ENCODE measurements around the gene CPNE2. TPM values are rescaled to one million over a fixed set of nuclear protein-coding genes. Genes with fewer than 3 reads are reported as not detected.

Gene CPNE2
- total RNA-seq, 1 experiment from 2014 or later, result 43.4 TPM

- no peak for ATAC-seq
- no peak overlapping the region for H3K27ac ChIP-seq (ENCODE audit: low read length)
These were observed 10.8 kb downstream of the CPNE2 start for GRCh38 chr16:57102888-57103851.

GRCh38 chr16:57104706-57105105, 12.3 kb downstream of the CPNE2 start:
- no TSS peak for BruUV-seq (replicated peaks)
- TF ChIP-seq POLR2AphosphoS5 (IDR thresholded peaks at IDR 0.05; ENCODE audit: low read depth, low read length) (no peak), REST (IDR thresholded peaks at IDR 0.05; ENCODE audit: insufficient read depth in 1 of 2, low read depth in 2 of 2, low read length in 1 of 2) (no peak), SIN3A (IDR thresholded peaks at IDR 0.05; ENCODE audit: borderline replicate concordance, insufficient read depth, low read depth, low read length) (no peak), TCF7L2 (IDR thresholded peaks at IDR 0.05; ENCODE audit: low read depth, low read length) (no peak), CTCF (IDR thresholded peaks at IDR 0.05) (no peak)
- Histone ChIP-seq H3K27me3 (ENCODE audit: control insufficient read depth, insufficient read depth, low read length) (no peaks in the 10 kb centered on the region), H3K27ac (ENCODE audit: low read length) (no peak overlapping the region; the same call in 1 of the 2 replicates), H3K4me1 (ENCODE audit: control insufficient read depth, insufficient read depth, low read length) (peaks cover 22% of the 10 kb centered on the region), H3K9me3 (ENCODE audit: control insufficient read depth, insufficient read depth, low read depth, low read length) (no peaks in the 10 kb centered on the region), H3K4me3 (ENCODE audit: low read depth in 2 of 2, low read length in 2 of 2) (no peak overlapping the region), H3K36me3 (ENCODE audit: control insufficient read depth, insufficient read depth, low read length) (no peaks in the 10 kb centered on the region)
- DNase-seq (ENCODE audit: low read depth, low spot score) (no peak), ATAC-seq (no peak; the same call in 1 of the 2 replicates)
- POLR2A ChIA-PET, result interaction anchor here (0.7 kb wide), 1 partner anchor 183 kb away, joined by 4 read pairs; no protein-coding TSS in a partner anchor
- intact Hi-C loops (cut with micrococcal nuclease; ENCODE audit: unreplicated experiment), result no loop called here
- CTCF ChIA-PET, result no interaction called here
- in situ Hi-C loops (cut with HindIII; ENCODE audit: low pct_unique_long_range_greater_than_20kb, low sequenced_read_pairs), result no loop called here

More at GRCh38 chr16:57102888-57103851, 10.8 kb downstream of the CPNE2 start:
- in situ Hi-C loops (cut with HindIII; ENCODE audit: low pct_unique_long_range_greater_than_20kb, low sequenced_read_pairs) (no loop called here), intact Hi-C loops (cut with micrococcal nuclease; ENCODE audit: unreplicated experiment) (no loop called here)
- H3K4me1 ChIP-seq (ENCODE audit: control insufficient read depth, insufficient read depth, low read length), result peaks cover 22% of the 10 kb centered on the region
- TF ChIP-seq POLR2AphosphoS5 (IDR thresholded peaks at IDR 0.05; ENCODE audit: low read depth, low read length), result no peak
- ChIA-PET POLR2A (no interaction called here), CTCF (no interaction called here)
- no TSS peak for BruUV-seq (replicated peaks)
- H3K9me3 ChIP-seq (ENCODE audit: control insufficient read depth, insufficient read depth, low read depth, low read length), result no peaks in the 10 kb centered on the region
- no peaks in the 10 kb centered on the region for H3K36me3 ChIP-seq (ENCODE audit: control insufficient read depth, insufficient read depth, low read length)
- no peaks in the 10 kb centered on the region for H3K27me3 ChIP-seq (ENCODE audit: control insufficient read depth, insufficient read depth, low read length)
- no peak for DNase-seq (ENCODE audit: low read depth, low spot score)
- H3K4me3 ChIP-seq (ENCODE audit: low read depth in 2 of 2, low read length in 2 of 2), result no peak overlapping the region

- Histone ChIP-seq H3K27me3 (ENCODE audit: control insufficient read depth, insufficient read depth, low read length) (no peaks in the 10 kb centered on the region), H3K9me3 (ENCODE audit: control insufficient read depth, insufficient read depth, low read depth, low read length) (no peaks in the 10 kb centered on the region), H3K36me3 (ENCODE audit: control insufficient read depth, insufficient read depth, low read length) (no peaks in the 10 kb centered on the region), H3K27ac (ENCODE audit: low read length) (no peak overlapping the region; the same call in 1 of the 2 replicates), H3K4me1 (ENCODE audit: control insufficient read depth, insufficient read depth, low read length) (peaks cover 22% of the 10 kb centered on the region), H3K4me3 (ENCODE audit: low read depth in 2 of 2, low read length in 2 of 2) (no peak overlapping the region)
- ChIA-PET CTCF (no interaction called here), POLR2A (interaction anchor here (0.7 kb wide), 1 partner anchor 183 kb away, joined by 4 read pairs; no protein-coding TSS in a partner anchor)
- intact Hi-C loops (cut with micrococcal nuclease; ENCODE audit: unreplicated experiment) (no loop called here), in situ Hi-C loops (cut with HindIII; ENCODE audit: low pct_unique_long_range_greater_than_20kb, low sequenced_read_pairs) (no loop called here)
- TF ChIP-seq POLR2AphosphoS5 (IDR thresholded peaks at IDR 0.05; ENCODE audit: low read depth, low read length) (no peak), REST (IDR thresholded peaks at IDR 0.05; ENCODE audit: insufficient read depth in 1 of 2, low read depth in 2 of 2, low read length in 1 of 2) (no peak), CTCF (IDR thresholded peaks at IDR 0.05) (no peak), SIN3A (IDR thresholded peaks at IDR 0.05; ENCODE audit: borderline replicate concordance, insufficient read depth, low read depth, low read length) (no peak), TCF7L2 (IDR thresholded peaks at IDR 0.05; ENCODE audit: low read depth, low read length) (no peak)
- DNase-seq (ENCODE audit: low read depth, low spot score) (no peak), ATAC-seq (0 out of 2 replicates have a peak, but pooled peaks have one; percentile 27)
- no TSS peak for BruUV-seq (replicated peaks)
These were observed 12.8 kb downstream of the CPNE2 start for GRCh38 chr16:57105184-57105583.
